K562 (cell line): Measurements from ENCODE around the gene ZNF672. TPM values are rescaled to one million over a fixed set of nuclear protein-coding genes. Genes with fewer than 3 reads are reported as not detected.
A peak's percentile ranks its signal among the peaks of the same experiment; 100 is the strongest.

ENCODE experiments used
- ARID3A ChIP-seq: IDR thresholded peaks from 2 replicates; pipeline ENCODE4 v1.6.1; 2012; ENCODE audit warnings: low read depth, low read length, improper control_type of control experiment, borderline replicate concordance
- ATF7 ChIP-seq: fragments of 450-650 bp; IDR thresholded peaks from 2 replicates; pipeline ENCODE4 v1.7.1; 2014; ENCODE audit warnings: mild to moderate bottlenecking, moderate library complexity
- CREM ChIP-seq: IDR thresholded peaks from 2 replicates; pipeline ENCODE4 v1.6.1; 2014; ENCODE audit warnings: antibody characterized with exemption, low read depth
- ETV1 ChIP-seq: fragments of 450-650 bp; conservative IDR thresholded peaks from 2 replicates; pipeline ENCODE4 v1.6.1; 2016; ENCODE audit warnings: missing genetic modification characterization, control low read depth, low read depth, missing compliant biosample characterization
- FOXK1 ChIP-seq: sonication (generic); formaldehyde crosslinking; IDR thresholded peaks from 2 replicates; pipeline ENCODE4 v1.8.0; 2022; ENCODE audit warnings: missing genetic modification reagents, mild to moderate bottlenecking, borderline replicate concordance
- GABPB1 ChIP-seq: sonication (generic); formaldehyde crosslinking; IDR thresholded peaks from 2 replicates; pipeline ENCODE4 v1.8.0; 2022; ENCODE audit warnings: mild to moderate bottlenecking, missing genetic modification reagents
- HMG20A ChIP-seq: fragments of 450-650 bp; formaldehyde crosslinking; conservative IDR thresholded peaks from 2 replicates; pipeline ENCODE4 v1.4.0; 2020; ENCODE audit warnings: mild to moderate bottlenecking, mixed read lengths
- HNRNPLL ChIP-seq: fragments of 200-400 bp; formaldehyde crosslinking; IDR thresholded peaks from 2 replicates; pipeline ENCODE4 v1.6.1; 2017; ENCODE audit warnings: low read length, low read depth, mild to moderate bottlenecking; ENCODE audit not compliant: poor library complexity, severe bottlenecking
- MECOM ChIP-seq: fragments of 250-450 bp; sonication (Bioruptor Pico); IDR thresholded peaks from 2 replicates; pipeline ENCODE4 v1.8.0; 2022; ENCODE audit warnings: inconsistent platforms
- SMARCA5 ChIP-seq: fragments of 450-650 bp; IDR thresholded peaks from 2 replicates; pipeline ENCODE4 v1.6.1; 2016
- TAF9B ChIP-seq: fragments of 450-650 bp; IDR thresholded peaks from 2 replicates; pipeline ENCODE4 v1.6.1; 2018; ENCODE audit warnings: mild to moderate bottlenecking; ENCODE audit not compliant: partially characterized antibody
- TOE1 ChIP-seq, 2 experiments: fragments of 450-650 bp in 1 of 2; sonication (generic) in 1 of 2; formaldehyde crosslinking in 1 of 2; IDR thresholded peaks; 2 replicates each; pipeline versions ENCODE4 v1.7.1 to v1.8.0; 2016 to 2022; ENCODE audit warnings: borderline replicate concordance in 2 of 2, mild to moderate bottlenecking in 2 of 2, antibody characterized with exemption in 1 of 2, inconsistent platforms in 1 of 2, low read depth in 1 of 2, missing genetic modification reagents in 1 of 2, moderate library complexity in 1 of 2
- XRCC3 ChIP-seq: fragments of 450-650 bp; IDR thresholded peaks from 2 replicates; pipeline ENCODE4 v1.6.1; 2017; ENCODE audit warnings: mild to moderate bottlenecking, moderate library complexity
- ZNF354B ChIP-seq: fragments of 250-450 bp; sonication (Bioruptor Pico); IDR thresholded peaks from 2 replicates; pipeline ENCODE4 v1.4.0; 2020
- polyA plus RNA-seq, 8 experiments: library from polyadenylated mRNA; depleted of rRNA in 4 of 8; stranded (reverse) in 5 of 8; unstranded in 3 of 8; fragments of >200 nt; fragmentation: Nextera tagmentation in 2 of 8; fragmentation: Illumina TruSeq in 1 of 8; extraction: Ambion mirVana in 2 of 8; extraction: Trizol in 1 of 8; gene quantifications; 2 replicates each; pipeline versions ENCODE4 v1.2.1 to v1.2.3, GENCODE V29; 2011 to 2014; ENCODE audit warnings: inconsistent platforms in 1 of 8, missing spikeins in 1 of 8
- total RNA-seq, 7 experiments: library from RNA; depleted of rRNA in 6 of 7; stranded (reverse); fragments of >200 nt in 6 of 7; fragmentation: Illumina TruSeq in 2 of 7; extraction: Trizol in 2 of 7; gene quantifications; 2 replicates each; pipeline versions ENCODE4 v1.2.1 to v1.2.3, GENCODE V29; 2011 to 2021; ENCODE audit warnings: low replicate concordance in 1 of 7
- TF ChIP-seq, protein P1 (sequence below), 3 experiments: fragments of 200-800 bp in 1 of 3; fragments of 250-450 bp in 1 of 3; fragments of 450-650 bp in 1 of 3; sonication (Bioruptor Pico) in 1 of 3; sonication (Bioruptor generic) in 1 of 3; formaldehyde crosslinking in 1 of 3; IDR thresholded peaks; 2 replicates each; pipeline versions ENCODE4 v1.6.1 to v1.8.0; 2016 to 2022; ENCODE audit warnings: mild to moderate bottlenecking in 2 of 3, missing genetic modification characterization in 2 of 3, missing compliant biosample characterization in 1 of 3, moderate library complexity in 1 of 3
- TF ChIP-seq, protein P2 (sequence below): fragments of 250-450 bp; sonication (Bioruptor Pico); IDR thresholded peaks from 2 replicates; pipeline ENCODE4 v1.4.0; 2020; ENCODE audit warnings: mild to moderate bottlenecking, moderate library complexity
- TF ChIP-seq, protein P3 (sequence below): fragments of 450-650 bp; formaldehyde crosslinking; IDR thresholded peaks from 2 replicates; pipeline ENCODE4 v1.4.0; 2020; ENCODE audit warnings: mild to moderate bottlenecking, moderate library complexity

Gene ZNF672
- total and polyA plus RNA-seq, 9 of the 15 experiments (the other 6 are each of a cell fraction or from before 2014, with no cell fraction given) = 1.9 to 57.9 (median 24.1) TPM

DNA sequence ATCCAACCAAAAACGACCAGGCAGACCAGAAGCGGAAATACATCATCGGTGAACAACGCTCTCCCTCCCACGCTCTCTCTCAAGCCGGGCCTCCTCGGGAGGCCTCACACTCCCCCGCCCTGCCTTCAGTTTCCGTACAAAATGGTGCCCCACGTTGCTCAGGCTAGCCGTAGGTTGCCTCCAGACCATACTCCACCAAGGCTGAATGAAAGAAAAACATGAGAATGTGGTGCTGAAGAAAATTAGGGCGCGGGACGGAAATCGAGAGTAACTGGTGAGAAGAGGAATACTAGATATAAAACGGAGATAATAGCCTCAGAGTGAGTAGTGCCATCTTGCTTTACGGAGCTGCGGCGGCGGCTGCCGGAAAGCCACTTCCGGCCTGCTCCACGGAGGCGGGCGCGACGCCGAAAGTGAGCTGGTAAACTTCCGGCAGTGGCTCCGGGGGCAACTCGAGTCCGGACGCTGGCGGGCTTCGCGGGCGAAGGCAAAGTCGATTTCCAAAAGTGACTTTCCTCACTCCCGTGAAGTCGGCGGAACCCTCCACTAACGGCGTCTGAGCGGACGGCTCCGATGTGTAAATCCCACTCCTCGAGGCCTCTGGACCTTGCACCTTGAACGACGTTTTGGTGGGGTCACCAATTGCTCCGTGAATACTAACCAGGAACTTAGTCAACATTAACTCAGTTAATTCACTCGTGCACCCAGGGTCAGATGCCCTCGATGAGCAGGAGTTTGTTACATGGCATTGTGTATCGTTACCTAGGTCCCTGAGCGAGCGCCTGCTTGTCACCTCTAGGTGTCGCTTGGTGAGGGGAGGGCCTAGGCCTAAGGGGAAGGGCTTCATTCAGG is 11.9 kb upstream of the ZNF672 start, which contains the start of gene SH3BP5L (continued):
- TF ChIP-seq, protein P1, sequence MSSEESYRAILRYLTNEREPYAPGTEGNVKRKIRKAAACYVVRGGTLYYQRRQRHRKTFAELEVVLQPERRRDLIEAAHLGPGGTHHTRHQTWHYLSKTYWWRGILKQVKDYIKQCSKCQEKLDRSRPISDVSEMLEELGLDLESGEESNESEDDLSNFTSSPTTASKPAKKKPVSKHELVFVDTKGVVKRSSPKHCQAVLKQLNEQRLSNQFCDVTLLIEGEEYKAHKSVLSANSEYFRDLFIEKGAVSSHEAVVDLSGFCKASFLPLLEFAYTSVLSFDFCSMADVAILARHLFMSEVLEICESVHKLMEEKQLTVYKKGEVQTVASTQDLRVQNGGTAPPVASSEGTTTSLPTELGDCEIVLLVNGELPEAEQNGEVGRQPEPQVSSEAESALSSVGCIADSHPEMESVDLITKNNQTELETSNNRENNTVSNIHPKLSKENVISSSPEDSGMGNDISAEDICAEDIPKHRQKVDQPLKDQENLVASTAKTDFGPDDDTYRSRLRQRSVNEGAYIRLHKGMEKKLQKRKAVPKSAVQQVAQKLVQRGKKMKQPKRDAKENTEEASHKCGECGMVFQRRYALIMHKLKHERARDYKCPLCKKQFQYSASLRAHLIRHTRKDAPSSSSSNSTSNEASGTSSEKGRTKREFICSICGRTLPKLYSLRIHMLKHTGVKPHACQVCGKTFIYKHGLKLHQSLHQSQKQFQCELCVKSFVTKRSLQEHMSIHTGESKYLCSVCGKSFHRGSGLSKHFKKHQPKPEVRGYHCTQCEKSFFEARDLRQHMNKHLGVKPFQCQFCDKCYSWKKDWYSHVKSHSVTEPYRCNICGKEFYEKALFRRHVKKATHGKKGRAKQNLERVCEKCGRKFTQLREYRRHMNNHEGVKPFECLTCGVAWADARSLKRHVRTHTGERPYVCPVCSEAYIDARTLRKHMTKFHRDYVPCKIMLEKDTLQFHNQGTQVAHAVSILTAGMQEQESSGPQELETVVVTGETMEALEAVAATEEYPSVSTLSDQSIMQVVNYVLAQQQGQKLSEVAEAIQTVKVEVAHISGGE (CRISPR knock-in tag; IDR thresholded peaks at IDR 0.05) = peak in 2 of 3 experiments; percentile 55 to 95; a peak in 3 of 6 replicates
- TF ChIP-seq GABPB1 (CRISPR knock-in tag) (peak; percentile 94), ZNF354B (no peak), SMARCA5 (peak; percentile 59; the same call in 1 of the 2 replicates), TOE1 (IDR thresholded peaks at IDR 0.05; ENCODE audit: borderline replicate concordance) (peak; percentile 45; the same call in 1 of the 2 replicates), TOE1 (CRISPR knock-in tag; IDR thresholded peaks at IDR 0.05; ENCODE audit: borderline replicate concordance, low read depth) (no peak), TAF9B (peak; percentile 67), HNRNPLL (peak; percentile 47), ETV1 (tag) (peak; percentile 84), FOXK1 (CRISPR knock-in tag) (peak; percentile 88; the same call in 1 of the 2 replicates), MECOM (no peak), XRCC3 (no peak), ARID3A (no peak; the same call in 1 of the 2 replicates), CREM (peak; percentile 90), HMG20A (CRISPR knock-in tag) (no peak), ATF7 (peak; percentile 74; the same call in 1 of the 2 replicates)
- TF ChIP-seq, protein P2, sequence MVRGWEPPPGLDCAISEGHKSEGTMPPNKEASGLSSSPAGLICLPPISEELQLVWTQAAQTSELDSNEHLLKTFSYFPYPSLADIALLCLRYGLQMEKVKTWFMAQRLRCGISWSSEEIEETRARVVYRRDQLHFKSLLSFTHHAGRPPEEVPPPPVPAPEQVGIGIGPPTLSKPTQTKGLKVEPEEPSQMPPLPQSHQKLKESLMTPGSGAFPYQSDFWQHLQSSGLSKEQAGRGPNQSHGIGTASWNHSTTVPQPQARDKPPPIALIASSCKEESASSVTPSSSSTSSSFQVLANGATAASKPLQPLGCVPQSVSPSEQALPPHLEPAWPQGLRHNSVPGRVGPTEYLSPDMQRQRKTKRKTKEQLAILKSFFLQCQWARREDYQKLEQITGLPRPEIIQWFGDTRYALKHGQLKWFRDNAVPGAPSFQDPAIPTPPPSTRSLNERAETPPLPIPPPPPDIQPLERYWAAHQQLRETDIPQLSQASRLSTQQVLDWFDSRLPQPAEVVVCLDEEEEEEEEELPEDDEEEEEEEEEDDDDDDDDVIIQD (CRISPR knock-in tag) = no peak
- TF ChIP-seq, protein P3, sequence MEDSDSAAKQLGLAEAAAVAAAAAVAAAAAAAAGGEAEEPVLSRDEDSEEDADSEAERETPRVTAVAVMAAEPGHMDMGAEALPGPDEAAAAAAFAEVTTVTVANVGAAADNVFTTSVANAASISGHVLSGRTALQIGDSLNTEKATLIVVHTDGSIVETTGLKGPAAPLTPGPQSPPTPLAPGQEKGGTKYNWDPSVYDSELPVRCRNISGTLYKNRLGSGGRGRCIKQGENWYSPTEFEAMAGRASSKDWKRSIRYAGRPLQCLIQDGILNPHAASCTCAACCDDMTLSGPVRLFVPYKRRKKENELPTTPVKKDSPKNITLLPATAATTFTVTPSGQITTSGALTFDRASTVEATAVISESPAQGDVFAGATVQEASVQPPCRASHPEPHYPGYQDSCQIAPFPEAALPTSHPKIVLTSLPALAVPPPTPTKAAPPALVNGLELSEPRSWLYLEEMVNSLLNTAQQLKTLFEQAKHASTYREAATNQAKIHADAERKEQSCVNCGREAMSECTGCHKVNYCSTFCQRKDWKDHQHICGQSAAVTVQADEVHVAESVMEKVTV (CRISPR knock-in tag) = peak; percentile 61; the same call in 1 of the 2 replicates
